Measurements from ENCODE around the gene TAB3.

Gene TAB3

DNA sequence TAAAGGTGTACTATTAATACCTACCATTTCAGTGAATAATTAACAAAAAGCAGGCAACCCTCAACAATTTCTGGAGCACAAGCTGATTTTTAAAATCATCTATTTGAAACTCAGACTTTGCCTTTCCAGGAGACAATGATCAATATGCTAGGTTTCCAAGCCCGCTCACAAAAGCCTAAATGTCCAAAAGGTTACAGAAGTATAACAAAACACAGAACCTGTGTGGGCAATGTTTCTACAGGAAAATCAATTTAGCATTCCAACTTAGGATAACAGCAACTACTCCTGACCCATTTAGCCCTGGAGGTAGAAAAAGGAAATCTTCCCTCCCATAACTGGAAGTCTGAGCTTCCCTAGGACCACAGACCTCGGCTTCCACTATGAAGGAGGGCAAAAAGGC is 3.9 kb downstream of the TAB3 start:
- no peak for DNase-seq

DNA sequence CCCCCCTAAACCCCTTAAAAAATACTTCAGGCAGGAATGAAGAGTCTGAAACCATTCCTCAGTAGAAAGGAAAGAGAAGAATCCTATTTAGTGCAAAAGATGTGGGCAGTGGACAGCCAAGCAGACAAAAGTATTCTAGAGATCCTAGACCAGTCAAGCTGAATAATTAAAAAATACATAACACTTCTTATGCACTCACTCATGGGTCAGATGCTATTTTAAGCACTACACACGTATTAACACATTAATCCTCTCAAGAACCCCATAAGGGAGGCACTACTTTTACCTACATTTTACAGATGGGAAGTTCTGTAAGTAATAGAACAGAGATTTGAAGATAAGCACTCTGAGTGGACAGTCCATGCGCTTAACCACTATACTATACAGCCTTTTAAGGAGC is 5.9 kb downstream of the TAB3 start:
- no peak for DNase-seq

- no peak for DNase-seq
Observed at GRCh38 chrX:30881797-30882196, 7.3 kb downstream of the TAB3 start.

DNA sequence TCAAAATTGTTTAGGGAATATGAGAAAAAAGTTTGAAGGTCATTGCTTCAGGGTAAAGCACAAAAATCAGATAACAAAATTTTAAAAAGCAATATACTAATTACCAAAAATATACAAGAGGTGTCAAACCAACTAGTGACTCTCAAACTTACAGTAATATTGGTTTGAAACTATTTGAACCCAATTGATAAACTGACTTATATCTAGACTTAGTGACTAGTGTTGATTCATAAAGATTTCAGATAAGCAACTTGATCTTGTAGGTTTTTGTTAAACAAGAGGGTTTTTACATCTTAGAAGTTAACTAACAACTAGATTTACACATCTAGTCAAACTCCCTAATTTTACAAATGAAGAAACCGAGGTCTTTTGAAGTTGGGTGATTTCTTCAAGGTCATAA is 7.7 kb downstream of the TAB3 start:
- DNase-seq, result no peak

DNA sequence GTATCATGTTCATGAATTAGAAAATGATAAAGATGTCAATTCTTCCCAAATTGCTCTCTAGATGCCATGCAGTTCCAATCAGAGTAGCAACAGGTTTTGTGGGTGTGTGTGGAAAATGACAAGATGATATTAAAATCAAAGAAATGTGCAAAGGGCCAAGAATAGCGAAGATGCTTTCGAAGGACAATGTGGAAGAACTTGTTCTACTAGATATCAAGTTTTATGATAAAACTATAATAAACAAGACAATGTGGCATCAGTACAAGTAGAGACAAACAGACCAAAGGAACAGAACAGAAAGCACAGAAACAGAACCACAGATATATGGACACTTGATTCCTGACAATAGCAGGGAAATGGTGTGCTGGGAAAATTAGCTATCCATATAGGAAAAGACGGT is 9.0 kb downstream of the TAB3 start:
- no peak for DNase-seq

- DNase-seq, result no peak
Observed at GRCh38 chrX:30876367-30876766, 12.7 kb downstream of the TAB3 start.

- DNase-seq, result no peak
Observed at GRCh38 chrX:30875957-30876356, 13.1 kb downstream of the TAB3 start.

GRCh38 chrX:30874851-30875250 is 14.2 kb downstream of the TAB3 start:
- DNase-seq, result no peak

DNA sequence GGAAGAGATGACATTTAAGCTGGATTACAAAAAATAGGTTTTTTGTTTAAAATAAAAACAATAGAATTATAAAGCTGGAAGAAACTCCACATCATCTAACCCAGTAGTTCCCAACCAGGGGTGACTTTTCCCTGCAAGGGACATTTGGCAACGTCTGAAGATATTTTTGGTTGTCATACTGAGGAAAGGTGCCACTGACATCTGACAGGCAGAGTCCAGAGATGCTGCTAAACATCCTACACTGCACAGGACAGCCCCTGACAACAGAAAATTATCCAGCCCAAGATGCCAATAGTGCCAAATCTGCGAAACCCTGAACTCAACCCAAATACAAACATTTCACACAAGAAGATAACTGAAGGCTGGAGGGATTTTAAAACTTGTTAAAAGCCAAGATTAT is 18.5 kb downstream of the TAB3 start:
- no peak for DNase-seq

DNA sequence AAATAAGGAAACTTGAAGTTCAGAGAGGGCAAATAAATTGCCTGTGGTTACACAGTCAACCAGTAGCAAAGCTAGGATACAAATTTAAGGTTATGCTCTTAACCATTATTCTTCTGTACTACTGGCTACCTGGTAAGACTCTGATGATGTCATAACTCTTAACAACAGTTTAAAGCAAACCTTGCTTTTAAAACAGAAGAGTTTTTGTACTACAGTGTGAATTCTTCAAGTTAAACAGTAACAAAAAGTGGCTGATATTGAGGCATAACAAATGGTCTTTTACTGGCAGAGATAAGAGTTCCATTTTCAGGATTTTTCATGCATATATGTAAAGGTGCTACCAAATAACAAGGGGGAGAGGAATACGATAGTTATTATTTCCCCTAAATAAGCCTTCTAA is 23.4 kb downstream of the TAB3 start:
- DNase-seq, result no peak

DNA sequence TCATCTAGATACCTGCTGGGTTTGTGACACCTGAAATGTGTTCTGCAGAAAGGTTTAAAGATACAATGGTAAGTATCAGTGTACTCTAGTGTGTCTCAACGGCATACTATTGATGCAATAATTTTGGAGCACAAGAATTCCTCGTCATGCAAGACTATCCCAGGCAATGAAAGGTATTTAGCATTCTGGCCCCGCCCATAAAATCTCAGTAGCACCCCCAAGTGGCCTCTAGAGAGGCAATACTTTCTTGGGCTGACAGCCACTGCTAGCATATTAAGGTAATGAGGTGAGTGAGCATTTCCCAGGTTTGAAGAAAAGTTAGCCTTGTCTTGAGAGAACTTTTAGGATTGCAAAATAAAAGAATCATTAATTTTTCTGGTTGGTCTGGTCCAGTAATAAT is 24.0 kb downstream of the TAB3 start:
- peak; percentile 0 for DNase-seq

DNA sequence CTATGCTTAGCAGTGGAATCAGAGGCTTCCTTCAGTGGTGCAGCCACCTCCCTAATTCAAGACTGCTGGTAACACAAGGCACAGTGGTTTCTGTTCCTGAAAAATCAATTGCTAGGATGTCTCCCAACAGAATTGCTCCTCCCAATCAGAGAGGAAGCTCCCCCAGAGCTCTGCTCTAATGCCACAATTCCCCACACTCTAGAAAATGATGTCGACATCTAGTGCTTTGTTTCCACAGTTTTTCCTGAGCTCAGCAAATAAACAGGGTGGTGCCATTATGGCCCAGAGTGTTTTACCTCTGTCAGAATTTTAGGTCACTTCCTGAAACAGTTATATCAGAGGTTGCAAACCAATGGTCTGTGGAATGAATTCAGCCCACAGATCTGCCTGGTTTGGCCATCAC is 24.7 kb downstream of the TAB3 start:
- DNase-seq, result no peak

GRCh38 chrX:30863974-30864373 is 25.1 kb downstream of the TAB3 start:
- no peak for DNase-seq

DNA sequence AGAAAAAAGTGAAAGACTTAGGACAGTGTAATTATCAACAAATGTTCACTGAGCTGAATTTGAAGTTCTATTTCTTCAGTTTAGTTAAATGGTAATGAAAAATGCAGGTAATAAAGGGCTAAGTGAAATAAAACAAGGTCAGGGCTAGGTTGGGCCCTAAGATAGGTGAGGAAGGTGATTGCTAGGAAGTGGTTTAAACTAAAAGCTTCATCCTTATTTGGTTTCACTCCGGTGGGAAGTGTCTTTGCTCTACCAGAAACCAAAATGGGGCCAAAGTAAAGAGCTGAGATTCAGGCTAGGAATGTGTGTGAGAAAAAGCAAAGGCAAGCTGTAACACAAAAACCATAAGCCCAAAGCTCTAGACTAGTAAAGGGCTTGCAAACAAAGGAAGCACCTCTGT is 31.0 kb downstream of the TAB3 start:
- DNase-seq, result no peak

GRCh38 chrX:30851449-30851848 is 37.6 kb downstream of the TAB3 start:
- no peak for DNase-seq

DNA sequence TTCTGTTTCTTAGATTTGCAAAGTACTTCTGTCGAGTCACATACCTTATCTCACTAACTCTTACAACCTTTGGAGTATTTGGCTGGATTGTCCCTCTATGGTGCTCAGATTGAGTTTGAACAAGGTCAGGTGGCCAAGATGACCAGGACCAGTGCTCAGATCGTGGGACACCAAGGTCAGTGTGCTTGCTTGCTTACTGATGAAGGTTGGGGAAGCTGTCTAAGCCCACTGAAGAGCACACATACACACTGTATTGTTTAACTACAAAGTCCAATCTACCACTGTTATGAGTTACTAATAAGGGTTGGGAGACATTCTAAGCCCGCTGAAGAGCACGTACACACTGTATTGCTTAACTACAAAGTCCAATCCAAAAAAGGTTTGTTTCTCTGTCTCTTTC is 53.7 kb downstream of the TAB3 start:
- no peak for DNase-seq

DNA sequence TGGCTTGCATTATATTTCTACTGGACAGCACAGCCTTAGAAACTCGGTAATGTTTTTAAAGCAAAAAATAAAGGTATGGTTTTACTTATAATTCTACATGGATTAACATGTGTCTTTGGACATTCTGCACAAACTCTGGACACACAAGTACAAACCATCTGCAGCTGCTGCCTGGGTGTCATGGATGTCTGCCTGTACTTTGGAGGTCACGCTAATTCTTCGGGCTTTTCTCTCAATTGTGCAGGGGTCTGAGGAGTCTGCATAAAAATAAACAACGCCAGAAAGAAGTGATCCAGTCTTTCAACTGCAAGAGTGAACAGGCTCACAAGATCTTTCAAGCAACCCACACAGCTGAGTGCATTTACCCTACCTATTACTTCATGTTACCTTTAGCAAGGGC is 55.2 kb downstream of the TAB3 start:
- DNase-seq, result no peak

GRCh38 chrX:30831082-30831481 is 58.0 kb downstream of the TAB3 start:
- peak; percentile 9 for DNase-seq

- DNase-seq, result no peak
Observed at GRCh38 chrX:30830326-30830943, 58.6 kb downstream of the TAB3 start.

DNA sequence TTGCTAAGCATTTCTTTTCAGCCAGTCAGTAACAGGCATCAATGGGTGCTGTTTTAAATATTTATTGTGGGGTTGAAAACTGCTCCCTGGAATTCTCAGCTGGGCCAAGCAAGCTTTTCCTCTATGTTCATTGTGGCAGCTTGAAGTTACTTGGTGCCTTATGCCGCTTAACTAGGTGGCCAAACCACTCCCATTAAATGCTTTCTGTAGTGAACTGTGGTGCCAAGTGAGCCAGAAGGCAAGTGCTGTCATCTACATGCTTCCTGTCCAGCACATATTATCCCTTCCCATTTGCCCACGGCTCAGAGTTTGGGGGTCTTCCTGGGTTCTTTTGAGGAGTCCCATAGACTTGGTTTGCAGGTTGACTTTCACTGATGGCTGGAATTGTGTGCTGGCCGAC is 64.8 kb downstream of the TAB3 start:
- DNase-seq, result no peak

GRCh38 chrX:30822764-30823163 is 66.3 kb downstream of the TAB3 start:
- DNase-seq, result no peak

DNA sequence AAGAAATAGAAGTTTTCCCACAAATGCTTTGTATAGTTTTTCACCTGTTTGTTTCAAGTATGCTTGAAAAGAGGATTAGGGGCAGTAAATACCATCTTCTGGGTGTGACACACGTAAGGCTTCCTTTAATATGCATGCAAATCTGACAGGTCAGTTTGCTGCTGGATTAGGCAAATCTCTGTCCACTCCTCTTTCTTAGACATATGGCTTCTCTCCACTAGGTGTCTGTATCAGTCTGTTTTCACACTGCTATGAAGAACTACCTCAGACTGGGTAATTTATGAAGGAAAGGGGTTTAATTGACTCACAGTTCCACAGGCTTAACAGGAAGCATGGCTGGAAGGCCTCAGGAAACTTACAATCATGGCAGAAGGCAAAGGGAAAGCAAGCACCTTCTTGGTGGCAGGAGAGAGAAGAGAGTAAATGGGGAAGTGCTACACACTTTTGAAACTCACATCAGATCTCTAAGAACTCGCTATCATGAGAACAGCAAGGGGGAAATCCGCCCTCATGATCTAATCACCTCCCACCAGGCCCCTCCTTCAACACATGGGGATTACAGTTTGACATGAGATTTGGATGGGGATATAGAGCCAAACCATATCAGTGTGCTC is 66.9 kb downstream of the TAB3 start:
- no peak for DNase-seq

GRCh38 chrX:30821116-30821515 is 67.9 kb downstream of the TAB3 start:
- DNase-seq, result no peak

GRCh38 chrX:30819080-30819479 is 70.0 kb downstream of the TAB3 start:
- no peak for DNase-seq

DNA sequence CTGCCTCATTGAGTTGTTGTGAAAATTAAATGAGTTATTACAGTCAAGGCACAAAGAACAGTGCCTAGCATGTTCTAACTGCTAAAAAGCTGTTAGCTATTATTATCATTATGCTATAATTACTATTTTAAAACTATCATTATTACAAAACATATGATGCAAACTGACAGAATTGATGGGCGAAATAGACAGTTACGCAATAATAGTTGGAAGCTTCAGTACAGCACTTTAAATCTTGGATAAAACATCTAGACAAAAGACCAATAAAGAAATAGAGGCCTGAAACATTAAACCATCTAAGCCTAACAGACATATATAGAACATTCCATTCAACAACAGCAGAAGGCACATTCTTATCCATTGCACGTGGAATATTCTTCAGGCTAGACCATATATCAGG is 73.0 kb downstream of the TAB3 start:
- DNase-seq, result no peak
